OCI-LY7 (cell line): ENCODE data around the gene NYNRIN.

Experiments
- CTCF ChIP-seq: fragments of 200-600 bp; sonication (generic); conservative IDR thresholded peaks from 2 replicates; pipeline ENCODE4 v1.5.1; 2014; ENCODE audit warnings: mild to moderate bottlenecking, antibody characterized with exemption, low read length, moderate library complexity, mixed read lengths
- EZH2phosphoT487 ChIP-seq: fragments of 200-600 bp; sonication (generic); IDR thresholded peaks from 2 replicates; pipeline ENCODE4 v1.6.1; 2018; ENCODE audit warnings: low read depth, borderline replicate concordance, mild to moderate bottlenecking, mixed run types, antibody characterized with exemption, low read length, moderate library complexity, mixed read lengths

GRCh38 chr14:24463017-24463883 lies 64.4 kb downstream of the NYNRIN start:
- no peak for TF ChIP-seq CTCF
- no peak for TF ChIP-seq EZH2phosphoT487
